GM21576 (cell line): ENCODE measurements around the gene NAA20.
A peak's percentile ranks its signal among the peaks of the same experiment; 100 is the strongest.

Source experiments
- ATAC-seq: cut with Tn5 transposase; IDR thresholded peaks from one replicate; pipeline ENCODE4 v1.9.1; 2021; ENCODE audit warnings: mild to moderate bottlenecking, moderate library complexity; ENCODE audit not compliant: unreplicated experiment

The NAA20 gene

GRCh38 chr20:20017001-20017843 lies at the start of gene NAA20:
NAA20 (plus strand) TSS chr20:20017362; CDS start chr20:20017397, 35 bp downstream.
- ATAC-seq = peak; percentile 98

- ATAC-seq = no peak
Observed at GRCh38 chr20:19967445-19967844, 49.7 kb upstream of the NAA20 start.

DNA sequence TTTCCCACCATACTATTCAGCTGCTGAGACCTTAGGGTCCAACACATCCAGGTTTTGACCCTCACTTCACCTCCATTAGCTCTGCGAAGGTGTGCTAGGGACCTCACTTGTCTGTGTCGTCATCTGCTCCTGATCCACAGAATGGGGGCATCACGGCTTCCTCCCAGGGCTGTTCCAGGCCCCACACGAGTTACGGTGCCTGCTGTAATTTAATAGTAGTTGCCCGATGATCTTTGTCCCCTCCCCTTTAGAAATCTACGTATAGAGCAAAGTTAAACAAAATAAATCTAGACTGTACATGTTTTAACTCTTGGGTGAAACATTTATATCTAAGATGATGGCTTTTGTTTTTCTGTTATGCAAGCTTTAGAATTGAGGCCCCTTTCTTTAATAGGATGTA lies 49.1 kb upstream of the NAA20 start:
- no peak for ATAC-seq

GRCh38 chr20:19968466-19969073 lies 48.6 kb upstream of the NAA20 start:
- no peak for ATAC-seq

DNA sequence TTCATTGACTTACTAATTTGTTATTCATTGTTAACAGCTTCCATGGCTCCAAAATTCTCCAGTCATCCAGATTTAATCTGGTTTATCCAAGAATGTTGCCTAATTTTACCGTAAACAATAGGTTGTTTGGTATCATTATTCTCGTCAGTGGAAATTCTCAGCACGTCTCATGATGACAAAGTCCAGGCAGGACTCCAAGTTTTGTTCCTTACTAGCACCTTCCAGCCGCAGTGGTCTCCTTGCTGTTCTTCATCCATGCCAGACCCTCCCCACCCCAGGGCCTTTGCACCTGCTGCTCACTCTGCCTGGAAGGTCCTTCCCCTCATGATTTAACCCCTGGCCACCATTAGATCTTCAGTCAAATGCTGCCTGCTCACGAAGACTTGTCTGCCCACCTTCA lies 48.1 kb upstream of the NAA20 start:
- ATAC-seq = no peak

GRCh38 chr20:19969507-19970255 lies 47.5 kb upstream of the NAA20 start:
- ATAC-seq = no peak

DNA sequence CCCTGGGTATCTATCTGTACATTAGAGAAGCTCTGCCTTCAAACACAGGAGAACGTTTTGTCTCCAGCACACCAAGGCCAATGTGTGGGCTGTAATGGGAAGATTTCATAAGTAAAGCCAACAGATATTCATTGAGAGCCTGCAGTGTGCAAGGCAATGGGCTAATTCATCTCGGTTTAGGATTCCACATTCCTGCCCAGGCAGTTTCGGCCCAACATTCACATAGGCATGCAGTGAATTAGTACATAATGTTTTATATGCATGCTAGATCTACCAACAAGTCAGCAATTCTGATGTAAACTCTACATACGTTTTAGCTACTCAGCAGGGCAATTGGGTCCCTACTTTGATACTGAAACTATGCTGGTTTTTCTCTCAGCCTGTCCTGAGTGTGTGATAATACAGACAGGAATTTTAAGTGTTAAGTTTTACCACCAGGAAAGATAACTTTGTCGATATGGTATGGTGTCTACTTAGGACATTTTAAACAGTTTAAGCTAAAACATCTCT lies 46.9 kb upstream of the NAA20 start:
- ATAC-seq = no peak

- ATAC-seq = no peak
Observed at GRCh38 chr20:19971116-19971515, 46.0 kb upstream of the NAA20 start.

DNA sequence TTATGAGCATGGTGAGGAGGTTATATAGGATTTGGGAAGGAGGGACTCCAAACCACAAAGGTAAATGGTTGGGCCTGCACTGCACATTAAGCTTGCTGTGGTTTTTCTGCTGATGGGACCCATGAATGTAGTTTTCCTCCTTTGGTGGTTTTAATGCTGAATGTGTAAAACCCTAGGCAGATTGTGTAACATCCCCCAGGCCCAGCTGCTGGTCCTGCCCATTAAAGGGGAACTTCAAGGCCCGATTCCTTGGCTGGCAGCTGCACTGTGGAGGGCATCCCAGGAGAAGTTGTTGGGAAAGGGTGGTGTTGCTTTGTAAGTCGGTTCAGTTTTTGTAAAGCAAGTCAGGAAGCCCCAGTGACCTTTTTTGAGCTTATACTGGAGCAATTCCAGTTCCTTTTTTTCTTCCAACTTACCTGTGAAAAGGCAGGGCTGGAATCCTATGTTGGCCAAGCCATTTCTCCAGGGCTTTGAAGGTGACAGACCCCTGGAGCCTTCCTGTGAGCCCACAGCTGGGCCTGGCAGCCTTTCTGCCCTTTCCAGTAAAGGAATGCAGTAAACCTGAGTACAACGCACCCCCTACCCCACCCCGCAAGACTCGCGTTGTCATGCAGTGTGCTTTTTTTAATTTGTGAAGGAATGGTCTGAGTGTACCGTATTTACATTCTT lies 43.1 kb upstream of the NAA20 start:
- ATAC-seq = no peak

DNA sequence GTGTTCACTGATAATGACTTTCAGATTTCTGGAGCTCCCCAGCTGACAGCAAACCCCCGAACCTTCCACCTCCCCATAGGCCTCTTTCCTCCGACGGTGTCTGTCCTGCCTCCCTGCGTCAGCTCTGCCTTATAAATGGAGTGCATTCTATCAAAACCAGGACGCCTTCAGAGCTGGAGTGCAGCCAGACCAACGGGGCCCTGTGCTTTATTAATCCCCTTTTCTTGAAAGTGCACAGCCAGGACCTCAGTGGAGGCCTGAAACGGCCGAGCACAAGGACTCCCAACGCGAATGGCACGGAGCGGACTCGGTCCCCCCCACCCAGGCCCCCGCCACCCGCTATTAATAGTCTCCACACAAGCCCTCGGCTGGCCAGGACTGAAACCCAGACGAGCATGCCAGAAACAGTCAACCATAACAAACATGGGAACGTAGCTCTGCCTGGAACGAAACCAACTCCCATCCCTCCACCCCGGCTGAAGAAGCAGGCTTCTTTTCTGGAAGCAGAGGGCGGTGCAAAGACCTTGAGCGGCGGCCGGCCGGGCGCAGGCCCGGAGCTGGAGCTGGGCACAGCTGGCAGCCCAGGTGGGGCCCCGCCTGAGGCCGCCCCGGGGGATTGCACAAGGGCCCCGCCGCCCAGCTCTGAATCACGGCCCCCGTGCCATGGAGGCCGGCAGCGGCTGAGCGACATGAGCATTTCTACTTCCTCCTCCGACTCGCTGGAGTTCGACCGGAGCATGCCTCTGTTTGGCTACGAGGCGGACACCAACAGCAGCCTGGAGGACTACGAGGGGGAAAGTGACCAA lies 42.3 kb upstream of the NAA20 start:
- no peak for ATAC-seq

GRCh38 chr20:19975436-19975799 lies 41.7 kb upstream of the NAA20 start:
- ATAC-seq = no peak

DNA sequence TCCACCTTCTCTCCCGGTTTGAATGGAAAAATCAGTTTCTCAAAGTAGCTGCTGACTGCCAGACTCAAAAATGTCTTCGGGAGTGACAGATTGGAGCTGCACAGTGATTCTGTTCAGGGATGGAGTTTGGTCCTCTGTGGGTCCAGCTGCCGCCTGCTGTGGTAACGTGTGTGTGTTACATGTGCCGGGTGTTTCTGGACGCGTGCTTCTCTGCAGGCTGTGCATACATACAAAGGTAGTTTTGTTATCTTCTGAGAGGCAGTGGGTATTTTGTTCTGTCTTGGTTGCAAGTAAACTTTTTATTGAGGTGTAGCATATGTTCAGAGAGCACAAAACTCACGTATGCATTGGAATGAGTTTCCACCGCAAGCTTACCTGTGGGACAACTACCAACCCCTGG lies 41.3 kb upstream of the NAA20 start:
- ATAC-seq = no peak

DNA sequence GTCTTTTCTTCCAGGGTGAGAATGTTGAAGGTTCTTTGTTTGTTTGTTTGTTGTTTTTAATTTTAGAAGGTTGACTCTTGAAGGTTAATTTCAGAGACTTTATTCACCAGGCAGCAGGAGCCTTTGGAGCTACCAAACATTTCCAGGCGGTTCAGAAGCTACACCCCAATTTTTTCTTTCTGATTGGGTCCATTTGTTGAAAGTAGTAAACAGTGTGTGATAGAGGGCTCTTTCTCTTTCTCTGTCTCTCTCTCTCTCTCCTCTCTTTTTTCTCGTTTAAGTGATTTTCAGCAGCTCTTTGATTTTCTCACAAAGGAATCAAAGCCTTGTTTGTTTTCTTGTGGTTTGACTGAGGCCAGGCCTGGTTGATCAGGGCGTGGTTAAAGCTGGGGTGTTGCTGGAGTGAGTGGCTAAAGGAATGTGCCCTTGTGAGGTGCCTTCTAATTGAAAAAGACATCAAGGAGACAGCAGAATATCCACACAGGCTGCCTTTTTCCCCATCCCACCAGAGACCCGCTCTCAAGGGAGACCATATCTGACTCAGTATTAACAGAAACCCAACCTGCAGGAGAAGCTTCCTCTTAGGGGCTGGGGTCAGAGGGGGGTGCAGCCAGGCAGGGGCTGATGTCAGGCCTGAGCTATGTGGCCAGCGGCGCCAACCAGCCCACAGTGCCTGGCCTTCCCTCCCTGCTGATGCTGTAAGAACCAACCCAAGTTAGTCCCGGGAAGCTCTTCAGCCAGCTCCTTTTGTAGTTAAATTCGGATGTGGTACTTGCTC lies 40.4 kb upstream of the NAA20 start:
- no peak for ATAC-seq

- ATAC-seq = no peak
Observed at GRCh38 chr20:19977373-19977770, 39.8 kb upstream of the NAA20 start.

GRCh38 chr20:19978511-19979210 lies 38.5 kb upstream of the NAA20 start:
- ATAC-seq = no peak

DNA sequence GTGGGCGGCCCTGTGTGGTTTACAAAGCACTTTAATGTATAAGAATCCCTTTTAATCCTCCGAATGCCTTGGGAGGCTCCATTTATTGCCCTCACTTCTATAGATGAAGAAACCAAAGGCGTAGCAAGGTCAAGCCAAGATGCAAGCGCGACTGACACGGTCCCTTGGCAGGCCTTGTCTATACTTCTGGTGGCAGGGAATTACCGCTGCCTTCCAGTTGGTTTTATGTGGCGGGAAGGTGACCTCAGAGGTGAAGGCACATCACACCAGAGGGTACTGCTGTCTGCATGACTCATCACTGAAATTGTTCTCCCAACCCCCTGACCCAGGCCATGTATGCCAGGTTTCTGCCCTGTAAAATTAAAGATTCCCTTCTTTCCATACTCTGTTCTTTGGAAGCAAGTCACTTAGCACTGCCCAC lies 36.1 kb upstream of the NAA20 start:
- no peak for ATAC-seq

- ATAC-seq = no peak
Observed at GRCh38 chr20:19986419-19986818, 30.7 kb upstream of the NAA20 start.

GRCh38 chr20:19987046-19987445 lies 30.1 kb upstream of the NAA20 start:
- no peak for ATAC-seq

GRCh38 chr20:19990850-19991249 lies 26.3 kb upstream of the NAA20 start:
- no peak for ATAC-seq
